K562 (cell line): Measurements from ENCODE around the gene ZBTB32. TPM values are rescaled to one million over a fixed set of nuclear protein-coding genes. Genes with fewer than 3 reads are reported as not detected.
A peak's percentile ranks its signal among the peaks of the same experiment; 100 is the strongest.

Source experiments
- DEAF1 ChIP-seq: fragments of 450-650 bp; formaldehyde crosslinking; IDR thresholded peaks from 2 replicates; pipeline ENCODE4 v1.4.0; 2020; ENCODE audit warnings: mild to moderate bottlenecking, moderate library complexity
- DPF2 ChIP-seq: fragments of 450-650 bp; IDR thresholded peaks from 2 replicates; pipeline ENCODE4 v1.6.1; 2016
- HOXB6 ChIP-seq: fragments of 250-450 bp; sonication (Bioruptor Pico); IDR thresholded peaks from 2 replicates; pipeline ENCODE4 v1.5.1; 2022; ENCODE audit warnings: mild to moderate bottlenecking, borderline replicate concordance
- NCOA4 ChIP-seq: fragments of 450-650 bp; IDR thresholded peaks from 2 replicates; pipeline ENCODE4 v1.6.1; 2018; ENCODE audit warnings: mild to moderate bottlenecking; ENCODE audit not compliant: partially characterized antibody
- NFRKB ChIP-seq: fragments of 450-650 bp; IDR thresholded peaks from 2 replicates; pipeline ENCODE4 v1.6.1; 2016; ENCODE audit warnings: low read depth
- NONO ChIP-seq, 2 experiments: fragments of 200-400 bp in 1 of 2; fragments of 450-650 bp in 1 of 2; formaldehyde crosslinking in 1 of 2; IDR thresholded peaks; 2 replicates each; pipeline ENCODE4 v1.6.1; 2017; ENCODE audit warnings: low read depth in 2 of 2, mild to moderate bottlenecking in 2 of 2, moderate library complexity in 2 of 2, low read length in 1 of 2
- PBX2 ChIP-seq, 2 experiments: IDR thresholded peaks in 1 of 2; conservative IDR thresholded peaks in 1 of 2; 2 replicates each; pipeline ENCODE4 v1.6.1; 2016; ENCODE audit warnings: low read depth in 2 of 2, mild to moderate bottlenecking in 1 of 2, missing compliant biosample characterization in 1 of 2, missing genetic modification characterization in 1 of 2, moderate library complexity in 1 of 2
- XRCC4 ChIP-seq: IDR thresholded peaks from one replicate; pipeline ENCODE4 v1.6.1; 2011; ENCODE audit not compliant: insufficient read depth, insufficient read length; ENCODE audit errors: extremely low read depth
- ZNF253 ChIP-seq: fragments of 250-450 bp; sonication (Bioruptor Pico); conservative IDR thresholded peaks from 2 replicates; pipeline ENCODE4 v1.6.1; 2021; ENCODE audit warnings: mild to moderate bottlenecking
- ZNF584 ChIP-seq: fragments of 200-800 bp; sonication (Bioruptor generic); IDR thresholded peaks from 2 replicates; pipeline ENCODE4 v1.6.1; 2016; ENCODE audit warnings: low read depth, mild to moderate bottlenecking, missing genetic modification characterization, missing compliant biosample characterization
- polyA plus RNA-seq, 8 experiments: library from polyadenylated mRNA; depleted of rRNA in 4 of 8; stranded (reverse) in 5 of 8; unstranded in 3 of 8; fragments of >200 nt; fragmentation: Nextera tagmentation in 2 of 8; fragmentation: Illumina TruSeq in 1 of 8; extraction: Ambion mirVana in 2 of 8; extraction: Trizol in 1 of 8; gene quantifications; 2 replicates each; pipeline versions ENCODE4 v1.2.1 to v1.2.3, GENCODE V29; 2011 to 2014; ENCODE audit warnings: inconsistent platforms in 1 of 8, missing spikeins in 1 of 8
- total RNA-seq, 7 experiments: library from RNA; depleted of rRNA in 6 of 7; stranded (reverse); fragments of >200 nt in 6 of 7; fragmentation: Illumina TruSeq in 2 of 7; extraction: Trizol in 2 of 7; gene quantifications; 2 replicates each; pipeline versions ENCODE4 v1.2.1 to v1.2.3, GENCODE V29; 2011 to 2021; ENCODE audit warnings: low replicate concordance in 1 of 7
- TF ChIP-seq, protein P1 (sequence below): fragments of 150-350 bp; IDR thresholded peaks from 2 replicates; pipeline ENCODE4 v1.6.1; 2014; ENCODE audit warnings: low read depth, mild to moderate bottlenecking, low read length, borderline replicate concordance
- TF ChIP-seq, protein P2 (sequence below): fragments of 200-800 bp; sonication (Bioruptor generic); IDR thresholded peaks from 2 replicates; pipeline ENCODE4 v1.6.1; 2017; ENCODE audit warnings: missing genetic modification characterization, missing compliant biosample characterization

The ZBTB32 gene
- total and polyA plus RNA-seq, 9 of the 15 experiments (the other 6 are each of a cell fraction or from before 2014, with no cell fraction given), result 0.20 TPM; not detected in 8

GRCh38 chr19:35716801-35717664, 12.7 kb downstream of the ZBTB32 start (continued):
- TF ChIP-seq XRCC4 (no peak), NCOA4 (no peak), DEAF1 (peak; percentile 92), NFRKB (no peak), ZNF253 (CRISPR knock-in tag) (no peak), PBX2 (CRISPR knock-in tag; IDR thresholded peaks at IDR 0.05; ENCODE audit: low read depth) (no peak), PBX2 (tag; conservative IDR thresholded peaks at IDR 0.05; ENCODE audit: low read depth) (no peak), DPF2 (peak; percentile 39; the same call in 1 of the 2 replicates), NONO (IDR thresholded peaks at IDR 0.05; ENCODE audit: low read depth in 2 of 2, low read length in 1 of 2) (peak in 1 of 2 experiments; percentile 19; a peak in 2 of 4 replicates), HOXB6 (CRISPR knock-in tag) (no peak), ZNF584 (CRISPR knock-in tag) (peak; percentile 9; the same call in 1 of the 2 replicates)
- TF ChIP-seq, protein P1, sequence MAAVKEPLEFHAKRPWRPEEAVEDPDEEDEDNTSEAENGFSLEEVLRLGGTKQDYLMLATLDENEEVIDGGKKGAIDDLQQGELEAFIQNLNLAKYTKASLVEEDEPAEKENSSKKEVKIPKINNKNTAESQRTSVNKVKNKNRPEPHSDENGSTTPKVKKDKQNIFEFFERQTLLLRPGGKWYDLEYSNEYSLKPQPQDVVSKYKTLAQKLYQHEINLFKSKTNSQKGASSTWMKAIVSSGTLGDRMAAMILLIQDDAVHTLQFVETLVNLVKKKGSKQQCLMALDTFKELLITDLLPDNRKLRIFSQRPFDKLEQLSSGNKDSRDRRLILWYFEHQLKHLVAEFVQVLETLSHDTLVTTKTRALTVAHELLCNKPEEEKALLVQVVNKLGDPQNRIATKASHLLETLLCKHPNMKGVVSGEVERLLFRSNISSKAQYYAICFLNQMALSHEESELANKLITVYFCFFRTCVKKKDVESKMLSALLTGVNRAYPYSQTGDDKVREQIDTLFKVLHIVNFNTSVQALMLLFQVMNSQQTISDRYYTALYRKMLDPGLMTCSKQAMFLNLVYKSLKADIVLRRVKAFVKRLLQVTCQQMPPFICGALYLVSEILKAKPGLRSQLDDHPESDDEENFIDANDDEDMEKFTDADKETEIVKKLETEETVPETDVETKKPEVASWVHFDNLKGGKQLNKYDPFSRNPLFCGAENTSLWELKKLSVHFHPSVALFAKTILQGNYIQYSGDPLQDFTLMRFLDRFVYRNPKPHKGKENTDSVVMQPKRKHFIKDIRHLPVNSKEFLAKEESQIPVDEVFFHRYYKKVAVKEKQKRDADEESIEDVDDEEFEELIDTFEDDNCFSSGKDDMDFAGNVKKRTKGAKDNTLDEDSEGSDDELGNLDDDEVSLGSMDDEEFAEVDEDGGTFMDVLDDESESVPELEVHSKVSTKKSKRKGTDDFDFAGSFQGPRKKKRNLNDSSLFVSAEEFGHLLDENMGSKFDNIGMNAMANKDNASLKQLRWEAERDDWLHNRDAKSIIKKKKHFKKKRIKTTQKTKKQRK, result no peak
- TF ChIP-seq, protein P2, sequence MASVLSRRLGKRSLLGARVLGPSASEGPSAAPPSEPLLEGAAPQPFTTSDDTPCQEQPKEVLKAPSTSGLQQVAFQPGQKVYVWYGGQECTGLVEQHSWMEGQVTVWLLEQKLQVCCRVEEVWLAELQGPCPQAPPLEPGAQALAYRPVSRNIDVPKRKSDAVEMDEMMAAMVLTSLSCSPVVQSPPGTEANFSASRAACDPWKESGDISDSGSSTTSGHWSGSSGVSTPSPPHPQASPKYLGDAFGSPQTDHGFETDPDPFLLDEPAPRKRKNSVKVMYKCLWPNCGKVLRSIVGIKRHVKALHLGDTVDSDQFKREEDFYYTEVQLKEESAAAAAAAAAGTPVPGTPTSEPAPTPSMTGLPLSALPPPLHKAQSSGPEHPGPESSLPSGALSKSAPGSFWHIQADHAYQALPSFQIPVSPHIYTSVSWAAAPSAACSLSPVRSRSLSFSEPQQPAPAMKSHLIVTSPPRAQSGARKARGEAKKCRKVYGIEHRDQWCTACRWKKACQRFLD (CRISPR knock-in tag), result no peak
